DMS53 (cell line): ENCODE results near the gene CTSF.
"Not testable (repeated sequence)": the region's sequence is repeated elsewhere in the genome, so short reads cannot be mapped to it uniquely, and the experiment has no call there.

Source experiments
- DNase-seq: peaks from one replicate; lab custom pipeline; 2025; lab: John Stamatoyannopoulos, UW

Gene CTSF

GRCh38 chr11:66568124-66568916 is at the start of gene CTSF:
Gene CTSF, minus strand, starts transcription at chr11:66568606. Its CDS starts 120 bp downstream, at chr11:66568486.
- DNase-seq: peak; percentile 97

- DNase-seq: peak; percentile 89
Observed at GRCh38 chr11:66617155-66617834, 48.9 kb upstream of the CTSF start.

GRCh38 chr11:66616379-66617154 is 48.2 kb upstream of the CTSF start, which contains the start of gene RBM14:
Gene RBM14, plus strand, starts transcription at chr11:66616630. Its CDS starts 91 bp downstream, at chr11:66616721.
- peak; percentile 100 for DNase-seq

- no peak for DNase-seq
Observed at GRCh38 chr11:66614073-66614472, 45.7 kb upstream of the CTSF start.

GRCh38 chr11:66612458-66612857 is 44.1 kb upstream of the CTSF start:
- no peak for DNase-seq

GRCh38 chr11:66609721-66610617 is 41.6 kb upstream of the CTSF start:
- no peak for DNase-seq

GRCh38 chr11:66607126-66607834 is 38.9 kb upstream of the CTSF start:
- no peak for DNase-seq

- not testable (repeated sequence) for DNase-seq
Observed at GRCh38 chr11:66606608-66607007, 38.2 kb upstream of the CTSF start.

GRCh38 chr11:66604155-66604554 is 35.7 kb upstream of the CTSF start:
- no peak for DNase-seq

GRCh38 chr11:66603072-66603471 is 34.7 kb upstream of the CTSF start:
- no peak for DNase-seq

GRCh38 chr11:66600631-66601233 is 32.3 kb upstream of the CTSF start:
- no peak for DNase-seq

- no peak for DNase-seq
Observed at GRCh38 chr11:66600219-66600618, 31.8 kb upstream of the CTSF start.

GRCh38 chr11:66598993-66599392 is 30.6 kb upstream of the CTSF start:
- no peak for DNase-seq

GRCh38 chr11:66595245-66595904 is 27.0 kb upstream of the CTSF start:
- DNase-seq: no peak

- DNase-seq: no peak
Observed at GRCh38 chr11:66593650-66594049, 25.2 kb upstream of the CTSF start.

- peak; percentile 65 for DNase-seq
Observed at GRCh38 chr11:66593303-66593635, 24.9 kb upstream of the CTSF start.

- peak; percentile 99 for DNase-seq
Observed at GRCh38 chr11:66592457-66593302, 24.3 kb upstream of the CTSF start, which contains the start of the genes CCDC87 and CCS. Gene CCDC87, minus strand, starts transcription at chr11:66593063. Its CDS starts 48 bp downstream, at chr11:66593015. Gene CCS, plus strand, starts transcription at chr11:66593185. Its CDS starts 77 bp downstream, at chr11:66593262.

- no peak for DNase-seq
Observed at GRCh38 chr11:66591175-66591574, 22.8 kb upstream of the CTSF start.
